Measurements from ENCODE around the gene LRRC46. TPM values are rescaled to one million over a fixed set of nuclear protein-coding genes. Genes with fewer than 3 reads are reported as not detected.

Gene LRRC46
- total RNA-seq, 1 donor from 2014 or later, result not detected

DNA sequence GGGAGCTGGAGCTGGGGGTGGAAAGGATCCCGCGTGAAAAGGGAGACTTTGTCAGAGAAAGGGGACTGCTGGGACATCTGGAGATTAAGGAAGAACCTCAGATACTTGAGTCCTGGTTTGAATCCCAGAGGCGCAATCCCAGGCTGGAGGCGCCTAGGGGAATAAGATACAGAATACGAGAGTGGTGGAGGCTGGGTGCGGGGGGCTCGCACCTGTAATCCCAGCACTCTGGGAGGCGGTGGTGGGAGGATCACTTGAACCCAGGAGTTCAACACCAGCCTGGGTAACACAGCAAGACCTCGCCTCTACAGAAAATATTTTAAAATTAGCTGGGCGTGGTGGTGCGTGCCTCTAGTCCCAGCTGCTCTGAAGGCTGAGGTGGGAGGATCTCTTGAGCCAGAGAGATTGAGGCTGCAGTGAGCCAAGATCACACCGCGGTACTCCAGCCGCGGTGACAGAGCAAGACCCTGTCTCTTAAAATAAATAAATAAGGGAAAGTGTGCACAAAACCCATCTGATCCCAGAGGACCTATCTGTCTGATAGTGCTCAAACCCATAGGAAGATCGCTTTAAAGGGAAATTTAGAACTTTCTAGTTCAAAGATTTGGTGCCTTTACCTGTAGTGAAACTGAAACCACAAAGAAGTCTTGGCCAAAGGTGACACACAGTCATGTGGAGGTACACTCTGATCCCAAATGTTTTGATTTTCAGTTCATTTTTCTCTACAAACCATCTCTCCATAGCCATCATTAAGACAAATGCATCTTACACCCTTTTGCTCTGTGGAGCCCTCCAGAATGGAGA is 10.2 kb downstream of the LRRC46 start:
- Histone ChIP-seq H3K4me3 (peak overlapping the region; percentile 76 to 83), H3K4me1 (peaks cover 32% of the 10 kb centered on the region), H3K27ac (peak overlapping the region; percentile 77), H3K27me3 (no peaks in the 10 kb centered on the region), H3K36me3 (peaks cover 0 to 16% of the 10 kb centered on the region in 2 donors), H3K9me3 (no peaks in the 10 kb centered on the region)
- TF ChIP-seq, protein P1, sequence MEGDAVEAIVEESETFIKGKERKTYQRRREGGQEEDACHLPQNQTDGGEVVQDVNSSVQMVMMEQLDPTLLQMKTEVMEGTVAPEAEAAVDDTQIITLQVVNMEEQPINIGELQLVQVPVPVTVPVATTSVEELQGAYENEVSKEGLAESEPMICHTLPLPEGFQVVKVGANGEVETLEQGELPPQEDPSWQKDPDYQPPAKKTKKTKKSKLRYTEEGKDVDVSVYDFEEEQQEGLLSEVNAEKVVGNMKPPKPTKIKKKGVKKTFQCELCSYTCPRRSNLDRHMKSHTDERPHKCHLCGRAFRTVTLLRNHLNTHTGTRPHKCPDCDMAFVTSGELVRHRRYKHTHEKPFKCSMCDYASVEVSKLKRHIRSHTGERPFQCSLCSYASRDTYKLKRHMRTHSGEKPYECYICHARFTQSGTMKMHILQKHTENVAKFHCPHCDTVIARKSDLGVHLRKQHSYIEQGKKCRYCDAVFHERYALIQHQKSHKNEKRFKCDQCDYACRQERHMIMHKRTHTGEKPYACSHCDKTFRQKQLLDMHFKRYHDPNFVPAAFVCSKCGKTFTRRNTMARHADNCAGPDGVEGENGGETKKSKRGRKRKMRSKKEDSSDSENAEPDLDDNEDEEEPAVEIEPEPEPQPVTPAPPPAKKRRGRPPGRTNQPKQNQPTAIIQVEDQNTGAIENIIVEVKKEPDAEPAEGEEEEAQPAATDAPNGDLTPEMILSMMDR (IDR thresholded peaks at IDR 0.05), result no peak
- TF ChIP-seq POLR2A (IDR thresholded peaks at IDR 0.05) (no peak), POLR2AphosphoS5 (IDR thresholded peaks at IDR 0.05; ENCODE audit: insufficient read depth in 1 of 2, low read depth in 1 of 2) (no peak)
- intact Hi-C loops (cut with DNase I), result loop anchor here (2.0 kb wide), 1 partner anchor 49 kb away; no protein-coding TSS in a partner anchor
- no peak for DNase-seq (ENCODE audit: extremely low spot score in 2 of 2)

DNA sequence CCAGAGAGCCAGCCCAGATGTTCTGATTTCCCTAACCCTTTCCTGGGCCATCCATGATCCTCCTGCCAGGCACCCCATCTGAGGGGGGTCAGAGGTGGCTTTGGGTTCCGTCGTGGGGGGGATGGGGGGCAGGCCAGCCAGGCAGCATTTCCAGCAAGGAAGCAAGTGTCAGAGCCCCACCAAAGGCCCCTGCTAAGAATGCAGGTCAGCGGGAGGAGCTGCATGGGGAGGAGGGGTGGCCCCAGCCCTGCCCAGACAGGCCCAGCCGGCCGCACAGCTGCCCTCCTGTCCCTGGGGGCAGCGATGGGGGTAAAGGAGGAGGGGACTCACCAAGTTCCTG is 11.9 kb downstream of the LRRC46 start:
- Histone ChIP-seq H3K27ac (no peak overlapping the region), H3K36me3 (peaks cover 0 to 7% of the 10 kb centered on the region in 2 donors), H3K4me1 (peaks cover 41% of the 10 kb centered on the region), H3K4me3 (no peak overlapping the region), H3K9me3 (no peaks in the 10 kb centered on the region), H3K27me3 (no peaks in the 10 kb centered on the region)
- intact Hi-C loops (cut with DNase I), result no loop called here
- no peak for DNase-seq (ENCODE audit: extremely low spot score in 2 of 2)
- TF ChIP-seq POLR2A (IDR thresholded peaks at IDR 0.05) (no peak), POLR2AphosphoS5 (IDR thresholded peaks at IDR 0.05; ENCODE audit: insufficient read depth in 1 of 2, low read depth in 1 of 2) (no peak)
- TF ChIP-seq, protein P1 (IDR thresholded peaks at IDR 0.05), result no peak

DNA sequence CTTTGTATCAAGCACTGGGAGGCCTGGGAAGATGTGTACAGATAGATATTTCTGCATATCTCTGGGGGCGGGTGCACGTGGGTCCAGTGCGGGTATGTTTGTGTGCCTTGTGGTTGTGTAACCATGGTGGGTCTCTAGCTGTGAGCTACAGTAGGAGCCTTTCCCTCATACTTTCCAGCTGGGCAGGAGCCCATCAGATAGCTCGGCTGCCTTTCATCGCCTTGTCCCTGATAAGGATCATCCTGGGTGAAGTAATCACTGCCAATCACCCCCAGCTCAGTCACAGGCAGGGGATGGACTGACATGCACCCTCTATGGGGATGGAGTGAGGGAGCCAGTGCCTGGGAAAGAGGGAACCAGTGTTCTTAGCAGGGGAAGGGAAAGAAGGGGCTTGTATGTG is 12.8 kb downstream of the LRRC46 start:
- H3K27ac ChIP-seq, result no peak overlapping the region
- intact Hi-C loops (cut with DNase I), result no loop called here
- H3K4me1 ChIP-seq, result peaks cover 41% of the 10 kb centered on the region
- H3K36me3 ChIP-seq, result no peaks in the 10 kb centered on the region
- no peaks in the 10 kb centered on the region for H3K27me3 ChIP-seq
- TF ChIP-seq, protein P1 (IDR thresholded peaks at IDR 0.05), result no peak
- no peak for TF ChIP-seq POLR2AphosphoS5 (IDR thresholded peaks at IDR 0.05; ENCODE audit: insufficient read depth in 1 of 2, low read depth in 1 of 2)
- TF ChIP-seq POLR2A (IDR thresholded peaks at IDR 0.05), result no peak
- no peak overlapping the region for H3K4me3 ChIP-seq
- no peaks in the 10 kb centered on the region for H3K9me3 ChIP-seq
- no peak for DNase-seq (ENCODE audit: extremely low spot score in 2 of 2)

DNA sequence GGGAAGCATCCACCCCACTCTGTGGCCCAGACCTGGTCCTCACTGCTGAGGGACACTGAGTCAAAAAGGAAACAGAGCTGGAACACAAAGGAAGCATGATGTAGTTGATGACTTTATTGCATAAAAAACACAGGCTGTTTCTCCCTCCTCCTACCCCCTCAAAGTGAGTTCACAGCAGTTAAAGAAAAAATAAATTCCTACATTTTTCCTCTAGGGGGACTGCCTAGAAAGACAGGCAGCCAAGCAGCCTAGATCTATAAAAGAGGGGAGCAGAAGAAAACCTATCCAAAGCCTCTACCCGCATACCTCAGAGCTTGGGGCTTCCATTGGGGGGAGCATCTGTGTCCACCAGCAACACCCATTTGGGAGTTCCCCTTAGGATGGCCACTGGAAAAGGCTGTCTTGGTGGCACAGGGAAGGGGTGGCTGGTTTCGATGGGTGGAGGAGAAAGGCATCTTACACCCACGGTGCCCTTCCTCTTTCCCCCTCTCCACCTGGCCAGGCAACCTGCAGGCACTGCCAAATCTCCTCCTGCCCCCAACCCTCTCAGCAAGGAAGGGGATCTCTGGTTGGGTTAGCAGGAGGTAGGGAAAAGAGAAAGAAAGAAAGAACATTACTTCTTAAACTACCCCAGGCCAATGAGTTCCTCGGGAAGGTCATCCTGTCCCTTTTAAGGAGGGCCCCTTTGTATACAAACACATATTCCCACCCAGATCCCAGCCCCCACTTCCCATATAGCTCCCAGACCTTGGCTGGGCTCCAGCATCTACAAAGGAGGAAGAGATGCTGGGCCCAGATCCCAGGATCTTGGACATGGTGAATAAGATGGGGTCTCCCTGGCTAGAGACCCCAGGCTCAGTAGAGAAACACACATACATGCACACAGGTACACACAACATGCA is 13.6 kb downstream of the LRRC46 start:
- DNase-seq (ENCODE audit: extremely low spot score in 2 of 2), result no peak
- intact Hi-C loops (cut with DNase I), result no loop called here

DNA sequence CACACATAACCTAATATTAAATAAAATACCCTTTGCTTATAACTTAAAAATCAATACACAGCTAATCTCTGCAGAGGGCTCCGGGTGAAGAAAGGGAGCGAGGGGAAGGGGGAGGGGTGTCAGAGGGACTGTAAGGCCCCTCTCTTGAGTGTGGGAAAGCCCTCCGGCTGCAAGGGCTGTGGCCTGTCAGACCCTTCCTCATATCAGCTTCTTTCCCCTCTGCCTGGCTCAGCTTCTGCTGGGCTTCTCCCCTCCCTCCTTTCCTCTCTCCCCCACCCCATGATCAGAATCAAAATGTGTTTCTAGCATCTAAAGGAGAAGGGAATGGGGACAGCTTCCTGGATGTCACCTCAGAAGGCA is 14.2 kb downstream of the LRRC46 start:
- intact Hi-C loops (cut with DNase I), result no loop called here
- H3K4me3 ChIP-seq, result no peak overlapping the region
- H3K4me1 ChIP-seq, result peaks cover 27% of the 10 kb centered on the region
- H3K27ac ChIP-seq, result no peak overlapping the region
- TF ChIP-seq POLR2A (IDR thresholded peaks at IDR 0.05) (no peak), POLR2AphosphoS5 (IDR thresholded peaks at IDR 0.05; ENCODE audit: insufficient read depth in 1 of 2, low read depth in 1 of 2) (no peak)
- TF ChIP-seq, protein P1 (IDR thresholded peaks at IDR 0.05), result no peak
- no peak for DNase-seq (ENCODE audit: extremely low spot score in 2 of 2)
- no peaks in the 10 kb centered on the region for H3K36me3 ChIP-seq
- no peaks in the 10 kb centered on the region for H3K27me3 ChIP-seq
- H3K9me3 ChIP-seq, result no peaks in the 10 kb centered on the region

More for the DNA sequence above, 13.6 kb downstream of the LRRC46 start:
- H3K9me3 ChIP-seq, result no peaks in the 10 kb centered on the region
- H3K27me3 ChIP-seq, result no peaks in the 10 kb centered on the region
- peaks cover 33% of the 10 kb centered on the region for H3K4me1 ChIP-seq
- no peaks in the 10 kb centered on the region for H3K36me3 ChIP-seq
- no peak for TF ChIP-seq POLR2A (IDR thresholded peaks at IDR 0.05)
- H3K4me3 ChIP-seq, result no peak overlapping the region
- no peak overlapping the region for H3K27ac ChIP-seq

Data from vagina (tissue), 2 donors.